HG03565 (cell line): Measurements from ENCODE around the gene SIDT2.
A peak's percentile ranks its signal among the peaks of the same experiment; 100 is the strongest.

ENCODE experiments used
- ATAC-seq: cut with Tn5 transposase; IDR thresholded peaks from one replicate; pipeline ENCODE4 v1.9.1; 2021; ENCODE audit warnings: mild to moderate bottlenecking, moderate library complexity; ENCODE audit not compliant: unreplicated experiment

Gene SIDT2

DNA sequence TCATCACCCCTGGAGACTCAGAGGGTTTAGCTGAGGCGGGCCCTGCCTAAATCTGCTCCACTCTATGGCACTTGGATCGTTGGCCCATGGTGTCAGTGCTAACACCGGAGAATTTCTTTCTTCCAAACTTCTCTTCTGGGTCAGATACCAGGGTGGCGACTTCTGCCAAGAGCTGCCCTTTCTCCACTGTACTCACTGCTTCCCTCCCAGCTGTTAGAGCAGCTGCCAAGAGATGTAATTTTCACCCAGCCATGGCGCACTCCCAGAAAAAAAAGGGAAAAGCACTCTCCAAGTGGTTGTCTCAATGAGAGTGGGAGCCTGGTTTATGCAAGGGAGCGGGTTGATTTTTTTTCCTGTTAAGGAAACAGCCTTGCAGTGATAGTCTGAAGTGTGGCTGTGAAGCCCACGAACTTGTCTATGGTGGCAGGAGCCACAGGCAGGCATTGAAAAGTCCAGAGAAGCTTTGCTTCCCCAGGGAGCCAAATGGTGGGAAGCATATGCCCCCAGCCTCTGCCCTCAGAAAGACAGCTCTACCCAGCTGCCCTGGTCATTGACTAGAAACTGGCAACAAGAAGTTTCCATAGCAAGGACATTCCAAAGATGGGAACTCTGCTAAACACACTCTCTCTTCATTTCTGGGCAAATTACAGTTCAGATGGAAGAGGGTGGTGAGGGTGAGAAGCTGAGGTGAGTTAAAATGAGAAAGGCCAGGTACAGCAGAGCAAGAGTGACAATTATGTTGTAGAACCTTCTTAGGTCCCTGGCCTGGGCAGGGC, 42.6 kb downstream of the SIDT2 start:
- ATAC-seq: no peak

DNA sequence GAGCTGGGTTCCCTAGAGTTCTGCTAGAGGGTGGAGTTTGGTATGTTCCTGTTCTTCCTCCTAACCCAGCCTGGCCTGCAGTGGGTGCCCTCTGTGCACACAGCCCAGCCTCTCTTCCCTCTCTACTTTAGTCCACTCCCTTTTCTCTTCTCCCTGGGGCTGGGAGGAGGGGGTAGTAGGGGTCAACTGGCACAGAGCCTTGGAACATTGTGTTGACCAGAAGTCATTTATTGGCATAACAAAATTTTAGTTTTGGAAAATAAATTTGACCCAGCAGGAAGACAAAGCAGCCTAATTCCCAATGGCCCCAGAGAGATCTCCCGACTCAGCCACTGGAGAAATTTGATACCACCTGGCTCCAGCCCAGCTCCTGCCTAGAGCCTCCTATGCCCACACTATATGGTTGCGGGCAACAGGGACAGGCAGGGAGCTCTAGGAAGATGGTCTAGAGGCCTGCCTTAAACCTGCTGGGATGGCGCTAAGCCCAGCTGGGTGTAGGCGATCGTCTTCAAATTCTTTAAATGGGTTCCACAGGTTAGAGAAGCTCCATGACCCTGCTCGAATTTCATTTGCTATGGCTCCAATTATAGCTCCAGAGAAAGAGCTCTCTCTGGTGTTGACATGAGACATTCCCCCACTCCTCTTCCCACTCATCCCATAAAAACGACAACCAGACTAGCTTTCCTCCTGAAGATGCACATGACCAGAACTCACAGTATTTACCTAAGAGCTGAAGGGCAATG, 43.4 kb downstream of the SIDT2 start:
- no peak for ATAC-seq

DNA sequence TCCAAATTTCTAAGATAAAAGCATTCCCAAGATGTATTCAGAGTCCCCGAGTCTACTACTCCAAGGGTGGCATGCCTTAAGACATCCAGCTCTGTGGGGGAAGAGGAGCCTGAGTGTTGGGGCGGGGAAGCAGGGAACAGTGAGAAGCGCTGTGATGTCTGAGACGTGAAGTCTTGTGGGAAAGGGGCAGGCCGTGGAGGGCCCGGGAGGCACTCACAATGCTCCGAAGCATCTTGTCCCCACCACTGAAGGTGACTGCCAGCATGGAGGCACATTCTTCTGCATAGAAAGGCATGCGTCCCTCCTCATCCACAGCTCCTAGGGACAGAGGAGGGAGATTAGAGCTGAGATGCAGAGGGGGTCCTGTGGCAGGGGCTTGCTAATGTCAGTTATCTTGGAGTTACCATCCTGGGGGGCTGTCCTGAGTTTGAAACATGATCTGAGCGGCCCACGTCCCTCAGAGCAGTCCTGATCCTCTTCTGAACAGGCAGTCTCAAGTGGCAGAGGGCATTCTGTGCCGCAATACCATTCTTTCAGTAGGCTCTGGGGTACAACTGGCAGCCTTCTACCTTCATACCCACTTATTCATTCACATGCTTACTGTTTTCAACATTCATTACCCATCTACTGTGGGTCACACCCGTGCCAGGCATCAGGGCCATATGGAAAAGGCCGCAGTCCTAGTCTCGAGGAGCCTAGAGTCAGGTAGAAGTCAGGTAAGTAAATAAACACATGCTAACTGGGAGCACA, 44.6 kb downstream of the SIDT2 start:
- no peak for ATAC-seq

DNA sequence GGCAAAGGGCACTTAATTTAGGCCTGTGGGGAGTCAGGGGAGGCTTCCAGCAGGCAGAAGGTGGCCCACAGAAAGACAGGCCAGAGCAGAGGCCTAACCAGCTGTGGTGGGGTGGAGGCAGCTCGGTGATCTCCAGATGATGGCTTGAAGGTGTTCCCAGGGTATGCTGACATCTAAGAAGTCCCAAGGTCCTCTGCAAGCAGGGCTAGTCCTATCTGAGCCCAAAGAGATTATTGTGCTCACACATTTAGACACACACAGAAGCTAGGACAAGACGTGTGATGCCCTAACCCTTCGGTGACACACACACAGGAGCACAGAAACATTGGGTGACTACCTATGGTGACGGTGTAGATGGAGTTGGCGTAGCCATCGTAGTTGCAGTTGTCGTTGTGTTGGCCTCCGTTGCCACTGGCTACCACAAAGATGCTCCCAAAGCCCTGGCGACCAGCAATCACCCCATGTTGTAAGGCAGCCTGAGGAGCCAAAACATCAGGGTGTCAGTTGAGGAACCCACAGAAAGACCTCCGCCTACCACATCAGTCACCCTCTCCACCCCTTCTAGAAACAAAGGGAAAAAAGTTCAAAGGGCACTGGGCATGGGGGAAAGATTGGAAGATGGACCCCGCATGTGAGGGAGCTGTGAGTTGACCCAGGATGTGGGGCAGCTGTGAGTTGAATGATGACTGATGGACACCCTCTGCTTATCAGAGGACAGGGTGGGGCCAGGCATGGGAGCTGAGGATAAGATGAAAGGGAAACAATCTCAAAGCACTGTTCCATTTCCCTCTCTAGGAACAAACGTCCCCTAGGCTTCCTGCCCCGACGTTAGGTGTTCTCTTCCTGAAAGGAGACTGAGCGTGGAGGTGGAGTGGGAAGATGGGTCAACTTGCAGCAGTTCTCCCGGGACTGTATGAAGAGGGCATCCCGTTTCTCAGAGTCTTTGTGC, 45.5 kb downstream of the SIDT2 start:
- ATAC-seq: no peak

DNA sequence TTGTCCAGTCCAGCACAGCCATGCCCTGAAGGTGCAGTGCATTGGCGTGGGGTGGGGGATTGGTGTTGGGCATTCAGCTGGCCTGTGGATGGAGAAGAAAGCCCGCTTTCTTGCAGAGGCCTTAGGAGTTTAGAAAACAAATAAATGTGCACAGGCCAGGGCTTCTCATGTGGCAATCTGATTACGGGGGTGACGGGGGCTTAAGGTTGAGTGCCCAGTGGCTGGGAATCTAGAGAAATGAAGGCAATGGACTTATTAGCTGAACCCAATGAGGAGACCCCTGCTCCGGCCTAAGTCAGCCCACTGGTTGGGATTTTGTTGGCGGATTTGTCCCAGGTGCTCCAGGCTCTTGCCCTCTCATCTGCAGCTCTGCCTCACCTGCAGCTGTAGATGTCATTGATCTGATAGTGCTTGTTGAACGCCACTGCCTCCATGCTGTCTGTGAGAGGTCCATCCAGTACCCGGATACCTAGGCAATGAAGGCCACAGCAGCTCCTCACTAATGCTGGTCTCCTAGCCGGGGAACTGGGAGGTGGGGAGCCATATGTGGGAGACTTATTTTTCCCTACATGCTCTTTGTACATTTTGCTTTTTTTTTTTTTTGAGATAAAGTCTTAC, 47.1 kb downstream of the SIDT2 start:
- ATAC-seq: no peak

DNA sequence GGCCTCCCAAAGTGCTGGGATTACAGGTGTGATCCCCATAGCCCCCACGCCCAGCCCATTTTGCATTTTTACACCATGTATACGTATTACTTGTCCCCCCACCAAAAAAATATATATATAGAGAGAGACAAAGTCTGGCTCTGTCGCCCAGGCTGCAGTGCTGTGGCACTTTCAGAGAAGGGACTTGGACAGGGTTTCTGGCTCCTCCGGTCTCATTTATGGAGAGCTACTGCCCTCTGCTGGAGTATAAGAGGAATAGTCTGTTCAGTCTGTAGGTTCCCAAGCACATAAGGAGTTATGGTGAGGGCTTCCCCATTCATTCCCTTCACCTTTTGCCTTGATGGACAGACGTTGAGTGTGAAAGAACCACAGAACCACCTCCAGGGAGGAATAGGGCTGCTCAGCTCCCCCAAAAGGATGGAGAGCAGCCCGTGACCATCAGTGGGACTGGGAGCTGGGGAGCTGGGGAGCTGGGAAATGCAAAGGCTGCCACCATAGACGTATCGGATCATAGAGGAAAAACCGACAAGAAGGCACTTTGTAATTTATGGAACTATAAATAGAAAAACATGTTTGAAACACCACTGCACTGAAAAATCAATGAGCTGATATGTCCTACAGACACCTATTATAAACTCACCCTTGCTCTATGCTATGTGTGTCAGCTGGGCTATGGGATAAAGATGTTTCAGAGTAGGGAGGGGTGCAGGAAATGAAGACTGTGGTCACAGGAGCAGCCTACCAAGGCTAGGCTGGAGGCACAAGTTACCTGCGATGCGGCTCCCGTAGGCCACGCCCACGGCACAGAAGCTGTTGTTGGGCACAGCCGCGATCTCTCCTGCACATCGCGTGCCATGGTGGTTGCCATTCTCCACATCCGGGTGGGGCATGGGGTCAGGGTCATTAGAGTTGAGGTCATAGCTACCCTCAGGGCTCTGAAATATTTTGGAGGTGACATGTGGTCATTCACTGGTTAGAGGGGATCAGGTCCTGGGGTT, 48.1 kb downstream of the SIDT2 start:
- ATAC-seq: peak; percentile 60

DNA sequence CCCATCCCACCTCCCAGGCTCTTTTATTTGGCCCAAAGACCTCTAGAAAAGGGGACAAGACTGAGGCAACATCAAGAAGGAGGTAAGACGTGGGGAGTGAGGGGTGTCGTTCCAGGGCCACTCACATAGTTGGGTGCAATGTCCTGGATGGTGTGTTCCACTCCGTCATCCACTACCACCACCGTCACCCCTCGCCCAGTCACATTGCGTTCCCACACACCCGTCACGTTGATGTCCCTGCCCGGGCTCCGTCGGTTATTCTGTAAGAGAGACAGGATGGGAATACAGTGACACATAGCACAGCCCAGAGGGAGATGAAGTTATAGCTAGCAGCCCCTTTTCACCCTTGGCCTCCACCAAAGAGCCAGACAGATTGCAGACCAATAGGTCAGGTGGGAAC, 49.5 kb downstream of the SIDT2 start:
- no peak for ATAC-seq

DNA sequence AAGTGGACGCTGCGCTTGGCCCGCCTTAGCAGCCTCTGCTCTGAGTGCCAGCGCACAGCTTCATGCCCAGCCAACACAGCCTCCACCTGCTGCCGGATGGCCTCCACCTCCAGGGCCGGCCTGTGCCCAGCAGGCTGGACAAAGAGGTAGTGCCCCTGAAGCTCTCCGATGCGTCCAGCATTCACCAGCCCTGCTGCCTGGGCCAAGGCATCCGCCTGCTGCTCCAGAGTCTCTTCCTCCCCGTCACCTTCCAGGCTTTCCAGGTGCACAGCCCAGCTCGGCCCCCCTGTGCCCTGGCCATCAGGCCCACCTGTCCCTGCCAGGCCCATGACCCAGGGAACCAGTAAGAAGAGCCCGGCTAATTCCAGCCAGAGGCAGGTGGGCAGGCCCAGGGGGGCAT, 50.9 kb downstream of the SIDT2 start:
- no peak for ATAC-seq

DNA sequence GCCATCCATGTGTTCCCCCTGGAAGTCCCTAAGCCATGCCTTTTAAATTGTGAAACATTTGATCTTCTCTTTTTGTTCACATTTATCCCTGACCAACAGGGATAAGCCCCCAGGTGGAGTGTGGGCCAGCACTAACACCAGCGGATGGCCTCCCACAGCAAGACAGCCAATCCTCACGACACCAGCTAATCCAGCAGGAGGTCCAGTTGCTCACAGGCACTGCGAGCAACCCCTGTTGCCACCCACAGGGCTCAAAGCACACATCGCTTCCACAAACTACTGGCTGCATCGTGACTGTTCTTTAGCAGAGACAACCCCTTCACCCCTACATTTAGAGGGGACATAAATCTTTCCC, 51.4 kb downstream of the SIDT2 start:
- no peak for ATAC-seq

DNA sequence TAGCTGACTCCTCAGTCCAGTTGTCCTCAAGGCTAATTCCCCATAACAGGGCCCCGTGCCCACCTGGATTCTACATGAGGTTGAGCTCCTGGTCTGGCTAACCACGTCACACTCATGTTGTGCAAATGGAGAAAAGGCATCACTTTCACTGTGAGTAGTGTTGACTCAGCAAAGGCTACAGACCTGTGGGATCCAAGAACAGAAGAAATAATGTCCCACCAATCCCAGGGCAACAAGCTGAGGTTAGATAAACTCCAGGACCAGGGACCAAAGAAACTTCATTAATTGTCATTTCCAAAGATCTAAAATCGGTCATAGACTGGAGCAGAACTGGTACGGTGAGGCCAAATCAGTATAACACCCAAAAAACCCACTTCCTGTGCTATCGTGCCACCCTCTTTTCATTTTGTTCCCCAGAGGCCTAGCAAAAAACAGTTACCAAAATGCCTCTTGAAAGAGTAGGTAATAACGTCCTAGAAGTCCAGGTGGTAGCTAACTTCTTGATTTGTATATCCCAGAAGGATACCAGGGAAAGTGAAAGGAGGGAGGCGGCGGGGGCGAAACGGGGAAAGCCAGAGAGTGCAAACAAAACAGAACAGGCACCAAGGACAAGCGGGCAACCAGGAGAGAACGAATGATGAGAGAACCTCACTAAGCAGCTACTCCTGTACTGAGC, 51.9 kb downstream of the SIDT2 start:
- no peak for ATAC-seq

DNA sequence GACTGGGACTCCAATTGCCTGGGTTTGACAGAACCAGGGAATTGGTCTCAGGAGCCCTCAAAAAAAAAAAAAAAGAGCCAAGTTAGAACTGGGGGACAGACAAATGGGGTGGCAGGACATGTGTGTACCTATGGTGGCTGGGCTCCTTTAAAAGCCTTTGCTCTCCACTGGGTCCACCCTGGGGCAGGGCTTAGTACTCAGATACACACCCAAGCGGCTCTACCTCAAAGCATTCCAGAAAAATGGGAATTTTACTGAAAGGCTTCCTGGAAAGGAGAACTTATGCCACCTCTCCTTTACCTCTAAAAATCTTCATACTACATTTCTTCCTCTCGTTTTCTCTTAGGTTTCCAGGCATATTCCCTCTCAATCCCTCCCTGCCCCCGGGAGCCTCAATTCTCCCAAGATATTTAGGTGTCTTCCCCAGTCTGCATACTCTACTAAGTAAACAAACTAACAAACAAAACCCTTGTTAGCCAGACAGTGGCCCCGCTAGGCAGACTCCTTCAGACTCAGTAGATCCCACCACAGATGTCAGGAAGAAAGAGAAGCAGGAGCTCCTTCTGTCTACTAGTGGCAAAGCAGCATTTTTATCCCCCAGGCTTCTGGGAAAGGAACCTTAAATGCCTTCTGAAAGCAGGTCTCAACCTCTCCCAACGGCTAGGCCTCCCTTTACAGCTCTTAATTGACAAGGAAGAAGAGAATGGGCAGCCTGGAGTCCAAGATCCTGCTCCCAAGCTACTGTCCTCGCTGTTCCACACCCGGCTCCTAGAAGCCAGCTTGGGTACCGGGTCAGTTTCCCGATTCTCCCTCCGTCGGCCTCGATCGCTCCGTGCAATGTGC, 52.7 kb downstream of the SIDT2 start:
- ATAC-seq: no peak

DNA sequence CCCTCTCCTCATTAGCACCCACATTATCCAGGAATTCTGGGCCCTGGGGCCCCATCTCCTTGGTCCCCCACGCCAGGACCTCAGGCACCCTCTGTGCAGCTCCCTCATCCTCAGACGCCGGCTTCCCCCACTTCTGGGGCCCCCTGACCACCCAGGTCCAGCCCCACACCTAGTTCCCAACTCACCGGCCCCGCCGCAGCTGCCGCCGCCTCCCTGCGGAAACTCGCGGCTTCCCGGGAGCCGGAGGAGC, 53.2 kb downstream of the SIDT2 start, which contains the start of gene PCSK7:
PCSK7 (minus strand) TSS at position 232 of the 250 bp plus-strand sequence. CDS start 2,229 bp downstream, outside the sequence.
- no peak for ATAC-seq

DNA sequence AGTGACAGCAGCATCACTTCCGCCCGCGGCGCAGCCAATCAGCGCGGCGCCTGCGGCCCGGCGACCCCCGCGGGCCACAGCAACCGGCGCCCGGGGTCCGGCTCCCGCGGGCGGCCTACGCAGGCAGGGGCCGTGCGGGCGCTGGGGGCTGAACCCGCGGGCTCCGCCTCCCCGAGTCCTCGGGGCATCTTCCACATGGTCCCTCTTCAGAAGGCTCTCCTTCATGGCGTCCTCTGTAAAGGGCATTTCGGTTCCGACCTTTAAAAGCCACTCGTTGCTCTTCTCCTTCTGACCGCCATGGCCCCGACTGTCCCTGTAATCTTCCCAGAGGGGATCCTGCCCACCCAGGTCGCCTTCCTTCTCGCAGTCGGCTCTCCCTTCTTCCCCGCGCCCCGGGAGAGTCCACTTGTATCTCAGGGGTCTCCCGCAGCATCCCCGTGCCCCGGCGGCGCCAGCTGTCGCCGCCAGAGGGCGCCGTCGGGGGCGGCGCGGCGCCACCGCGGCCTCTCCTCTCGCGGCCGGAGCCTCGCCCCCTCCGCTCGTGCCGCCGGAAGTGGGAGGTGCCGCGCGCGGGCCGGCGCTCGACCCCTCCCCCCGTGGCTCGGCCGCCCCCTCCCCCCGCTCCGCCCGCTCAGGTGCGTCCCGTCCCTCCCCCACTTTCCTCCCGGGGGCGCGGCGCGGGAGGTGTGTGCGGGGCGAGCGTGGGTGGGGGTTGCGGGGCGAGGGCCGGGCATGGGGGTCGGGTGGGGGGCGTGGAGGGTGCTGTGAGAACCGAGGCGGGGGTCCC, 53.7 kb downstream of the SIDT2 start, which contains the start of gene RNF214:
RNF214 (plus strand) TSS at position 580 of the 787 bp plus-strand sequence. CDS start 1,602 bp downstream, outside the sequence.
- peak; percentile 57 for ATAC-seq

DNA sequence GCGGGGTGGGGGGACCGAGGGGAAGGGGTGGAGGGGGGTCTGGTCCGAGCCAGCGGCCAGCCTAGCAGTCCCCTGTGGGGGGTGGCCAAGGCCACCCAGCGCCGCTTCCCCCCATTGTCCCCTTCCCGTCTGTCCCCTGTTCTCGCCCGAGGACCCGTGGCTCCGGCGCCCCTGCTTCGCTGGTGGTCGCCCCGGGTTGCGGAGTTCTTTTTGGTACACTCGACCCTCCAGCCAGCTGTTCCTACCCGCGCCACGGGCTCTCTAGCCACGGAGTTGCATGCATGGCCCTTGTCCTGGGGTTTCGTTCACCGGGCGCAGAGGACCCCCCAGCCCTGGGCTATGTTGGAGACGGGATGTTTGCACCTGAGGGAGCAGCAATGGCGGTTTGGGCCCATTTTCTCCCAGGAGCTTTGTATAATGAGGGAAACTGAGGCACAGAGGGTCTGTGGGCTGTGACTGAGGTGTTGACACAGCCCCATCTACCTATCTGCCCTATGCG, 54.4 kb downstream of the SIDT2 start:
- no peak for ATAC-seq

DNA sequence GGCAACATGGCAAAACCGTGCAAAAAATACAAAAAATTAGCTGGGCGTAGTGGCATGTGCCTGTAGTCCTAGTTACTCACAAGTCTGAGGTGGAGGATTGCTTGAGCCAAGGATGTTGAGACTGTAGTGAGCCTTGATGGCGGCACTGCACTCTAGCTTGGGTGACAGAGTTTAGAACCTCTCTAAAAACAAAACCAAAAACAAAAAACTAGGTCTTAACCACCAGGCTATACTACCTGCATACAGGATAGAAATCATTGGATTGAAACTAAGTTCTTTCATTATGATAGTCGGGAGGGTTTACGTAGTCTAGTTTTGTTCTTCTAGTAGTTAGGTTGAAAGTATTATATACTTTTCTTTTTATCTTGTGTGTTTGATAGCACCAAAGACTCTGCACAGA, 59.7 kb downstream of the SIDT2 start:
- ATAC-seq: no peak

DNA sequence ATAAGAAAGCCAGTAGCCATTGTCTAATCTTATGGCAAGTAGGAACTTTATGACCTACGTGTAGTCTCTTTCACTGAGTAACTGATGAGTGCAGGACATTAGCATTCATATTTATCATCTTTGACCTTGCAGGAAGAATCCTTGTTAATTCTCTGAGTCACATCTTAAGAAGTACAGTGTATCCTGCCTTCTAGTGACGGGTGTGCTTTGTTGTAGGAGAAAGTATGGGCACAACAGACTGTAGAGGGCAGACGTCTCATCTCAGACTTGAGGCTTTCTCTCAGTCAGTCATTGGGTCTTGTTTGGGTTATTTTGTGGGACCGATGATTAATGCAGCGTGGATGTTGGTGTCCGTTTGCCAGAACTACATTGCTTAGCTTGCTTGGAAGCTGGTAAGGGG, 60.8 kb downstream of the SIDT2 start:
- no peak for ATAC-seq
